Measurements from ENCODE around the gene SLC28A3.

DNA sequence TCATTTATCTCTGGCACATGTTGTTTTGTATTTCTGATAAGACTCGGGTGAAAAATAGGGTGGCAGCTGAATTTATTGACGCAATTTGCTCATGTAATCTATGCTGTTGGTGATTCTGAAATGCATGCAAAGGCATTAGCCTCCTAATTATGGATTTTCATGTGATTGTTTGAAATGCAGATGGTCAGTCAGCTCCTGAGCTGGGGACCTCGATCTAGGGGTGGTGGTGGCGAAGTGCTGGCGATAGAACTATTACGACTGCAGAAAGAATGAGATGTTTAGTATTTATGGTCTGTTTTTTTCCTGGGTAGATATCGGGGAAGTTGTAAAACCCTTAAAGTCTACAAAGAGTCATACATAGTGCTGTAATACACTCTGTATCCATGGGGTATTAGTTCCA, 88.6 kb downstream of the SLC28A3 start:
- no peak for TF ChIP-seq POLR2A (IDR thresholded peaks at IDR 0.05; ENCODE audit: low read length)
- no peak for TF ChIP-seq GATA1 (IDR thresholded peaks at IDR 0.05; ENCODE audit: low read depth, low read length)
